ENCODE measurements around the gene SYK.
A peak's percentile ranks its signal among the peaks of the same experiment; 100 is the strongest.

Gene SYK

GRCh38 chr9:90793729-90794128 lies 7.9 kb upstream of the SYK start:
- DNase-seq (ENCODE audit: low spot score), result no peak
- POLR2A ChIA-PET (ENCODE audit: low non-redundant PET), result no interaction called here
- no peak for TF ChIP-seq CTCF (conservative IDR thresholded peaks at IDR 0.05; ENCODE audit: low read depth)
- no peak overlapping the region for H3K27ac ChIP-seq
- CTCF ChIA-PET, result no interaction called here

DNA sequence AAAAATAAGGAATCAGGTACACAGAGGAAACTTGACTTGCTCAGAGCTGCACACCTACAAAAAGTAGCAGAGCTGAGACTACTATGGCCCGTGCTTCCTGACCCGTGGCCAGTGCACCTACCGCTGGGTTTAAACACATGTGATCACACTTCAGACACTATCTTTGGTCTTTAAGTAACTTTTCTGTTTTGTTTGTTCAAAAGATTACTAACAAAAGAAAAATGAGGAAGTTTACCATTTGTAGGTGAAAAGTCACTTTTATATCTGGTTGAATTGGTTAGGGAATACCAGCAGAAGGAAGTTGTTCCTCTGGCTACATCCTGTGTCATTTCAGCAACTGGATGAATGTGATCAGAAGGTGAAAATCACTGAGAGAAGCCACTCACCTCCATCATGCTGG lies 6.5 kb upstream of the SYK start:
- ChIA-PET POLR2A (ENCODE audit: low non-redundant PET) (no interaction called here), CTCF (interaction anchor here (0.5 to 0.7 kb wide), 2 partner anchors 569 to 1167 kb away, joined by 3 read pairs; no protein-coding TSS in a partner anchor)
- no peak for DNase-seq (ENCODE audit: low spot score)
- no peak overlapping the region for H3K27ac ChIP-seq
- TF ChIP-seq CTCF (conservative IDR thresholded peaks at IDR 0.05; ENCODE audit: low read depth), result no peak

GRCh38 chr9:90795871-90796317 lies 5.7 kb upstream of the SYK start:
- TF ChIP-seq CTCF (conservative IDR thresholded peaks at IDR 0.05; ENCODE audit: low read depth), result no peak
- POLR2A ChIA-PET (ENCODE audit: low non-redundant PET), result no interaction called here
- H3K27ac ChIP-seq, result no peak overlapping the region
- no peak for DNase-seq (ENCODE audit: low spot score)
- CTCF ChIA-PET, result no interaction called here

DNA sequence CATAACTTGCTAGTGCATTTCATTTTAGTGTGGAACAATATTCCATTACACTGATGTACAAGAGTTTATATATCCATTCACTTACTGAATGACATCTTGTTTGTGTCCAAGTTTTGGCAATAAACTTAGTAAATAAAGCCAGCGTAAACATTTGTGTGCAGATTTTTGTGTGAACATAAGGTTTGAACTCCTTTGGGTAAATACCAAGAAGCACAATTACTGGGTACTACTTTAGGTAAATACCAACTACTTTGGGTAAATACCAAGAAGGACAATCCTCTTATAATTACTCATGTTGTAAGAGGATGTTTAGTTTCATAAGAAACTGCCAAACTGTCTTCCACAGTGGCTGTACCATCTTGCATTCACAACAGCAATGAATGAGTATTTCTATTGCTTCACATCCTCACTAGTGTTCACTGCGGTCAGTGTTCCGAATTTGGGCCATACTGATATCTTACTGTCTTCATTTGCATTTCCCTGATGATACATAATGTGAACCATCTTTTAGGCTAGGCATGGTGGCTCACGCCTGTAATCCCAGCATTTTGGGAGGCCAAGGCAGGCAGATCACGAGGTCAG lies 2.3 kb upstream of the SYK start:
- H3K27ac ChIP-seq, result no peak overlapping the region
- POLR2A ChIA-PET (ENCODE audit: low non-redundant PET), result no interaction called here
- TF ChIP-seq CTCF (conservative IDR thresholded peaks at IDR 0.05; ENCODE audit: low read depth), result no peak
- DNase-seq (ENCODE audit: low spot score), result no peak
- CTCF ChIA-PET, result no interaction called here

DNA sequence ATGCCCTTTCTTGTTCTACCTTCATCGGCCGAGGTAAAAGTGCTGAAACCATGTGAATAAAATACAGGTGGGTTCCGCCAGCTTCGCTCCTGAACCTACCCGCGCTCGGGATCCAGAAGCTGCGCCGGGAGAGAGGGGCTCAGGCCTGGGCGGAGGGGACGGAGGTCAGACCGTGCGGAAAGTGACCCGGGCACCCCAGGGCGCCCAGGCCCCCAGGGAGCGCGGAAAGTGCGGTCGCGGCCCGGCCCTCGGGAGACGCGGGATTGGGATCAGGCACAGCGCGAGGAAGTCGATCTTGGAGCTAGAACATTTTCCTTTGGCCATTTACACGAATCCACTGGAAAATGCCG lies 329 bp downstream of the SYK start:
- no peak overlapping the region for H3K27ac ChIP-seq
- peak; percentile 54 for DNase-seq (ENCODE audit: low spot score)
- POLR2A ChIA-PET (ENCODE audit: low non-redundant PET), result no interaction called here
- TF ChIP-seq CTCF (conservative IDR thresholded peaks at IDR 0.05; ENCODE audit: low read depth), result no peak
- CTCF ChIA-PET, result interaction anchor here (0.6 to 0.8 kb wide), 2 partner anchors 107 to 159 kb away, joined by 4 to 5 read pairs; partner anchors contain the start of gene DIRAS2

DNA sequence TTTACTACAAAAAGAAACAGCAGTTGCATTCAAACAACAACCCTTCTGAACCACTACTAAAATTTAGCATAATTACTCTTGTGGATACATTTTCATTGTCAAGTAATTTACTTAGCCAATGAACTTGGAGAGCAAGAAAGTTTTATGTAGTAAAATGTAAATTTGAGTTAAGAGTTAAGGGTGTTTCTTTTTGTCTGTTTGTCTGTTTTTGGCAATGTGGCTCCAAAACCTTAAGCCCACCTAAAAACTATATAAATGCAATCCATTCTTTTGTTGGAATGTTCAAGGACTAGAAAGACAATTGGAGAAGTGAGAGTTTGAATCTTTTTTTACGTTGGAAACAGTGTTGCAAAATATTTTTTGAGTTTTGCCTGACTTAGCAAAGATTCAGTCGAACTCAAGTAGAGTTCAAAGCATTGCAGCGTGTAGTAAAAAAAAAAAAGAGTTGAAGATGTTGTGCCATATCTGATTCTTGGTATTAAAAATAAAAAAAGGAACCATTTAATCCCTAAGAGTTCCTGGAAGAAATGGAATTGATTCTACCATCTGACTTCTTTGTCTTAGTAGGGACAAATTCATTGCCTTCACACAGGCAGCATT lies 867 bp downstream of the SYK start:
- ChIA-PET CTCF (interaction anchor here (0.6 to 0.8 kb wide), 2 partner anchors 106 to 160 kb away, joined by 4 to 5 read pairs; partner anchors contain the start of gene DIRAS2), POLR2A (ENCODE audit: low non-redundant PET) (no interaction called here)
- no peak for TF ChIP-seq CTCF (conservative IDR thresholded peaks at IDR 0.05; ENCODE audit: low read depth)
- H3K27ac ChIP-seq, result no peak overlapping the region
- no peak for DNase-seq (ENCODE audit: low spot score)

Data from RWPE1 (cell line).